Measurements from ENCODE around the gene SCARB1. TPM values are rescaled to one million over a fixed set of nuclear protein-coding genes. Genes with fewer than 3 reads are reported as not detected.

The SCARB1 gene
- total RNA-seq, 2 donors from 2014 or later = 44.9 to 83.1 TPM

- no peak for TF ChIP-seq CTCF (IDR thresholded peaks at IDR 0.05)
- intact Hi-C loops (cut with DNase I) = no loop called here
- H3K9ac ChIP-seq (ENCODE audit: low read depth in 2 of 2, low read length in 2 of 2) = no peak overlapping the region
- no peaks in the 10 kb centered on the region for H3K27me3 ChIP-seq
- no peaks in the 10 kb centered on the region for H3K9me3 ChIP-seq
- no peak overlapping the region for H3K27ac ChIP-seq
- H3K36me3 ChIP-seq = no peaks in the 10 kb centered on the region
- no peaks in the 10 kb centered on the region for H3K4me1 ChIP-seq
- DNase-seq = no peak
- H3K4me3 ChIP-seq = no peak overlapping the region
These were observed 57.6 kb downstream of the SCARB1 start for GRCh38 chr12:124805876-124806668.

- H3K9ac ChIP-seq (ENCODE audit: low read depth in 2 of 2, low read length in 2 of 2) = no peak overlapping the region
- no peak for DNase-seq
- H3K4me1 ChIP-seq = no peaks in the 10 kb centered on the region
- no peak overlapping the region for H3K4me3 ChIP-seq
- TF ChIP-seq CTCF (IDR thresholded peaks at IDR 0.05) = no peak
- H3K36me3 ChIP-seq = no peaks in the 10 kb centered on the region
- H3K27ac ChIP-seq = no peak overlapping the region
- no peaks in the 10 kb centered on the region for H3K27me3 ChIP-seq
- intact Hi-C loops (cut with DNase I) = no loop called here
- no peaks in the 10 kb centered on the region for H3K9me3 ChIP-seq
These were observed 58.6 kb downstream of the SCARB1 start for GRCh38 chr12:124805050-124805449.

- no peaks in the 10 kb centered on the region for H3K9me3 ChIP-seq
- H3K27me3 ChIP-seq = no peaks in the 10 kb centered on the region
- H3K9ac ChIP-seq (ENCODE audit: low read depth in 2 of 2, low read length in 2 of 2) = no peak overlapping the region
- H3K36me3 ChIP-seq = no peaks in the 10 kb centered on the region
- TF ChIP-seq CTCF (IDR thresholded peaks at IDR 0.05) = no peak
- intact Hi-C loops (cut with DNase I) = no loop called here
- H3K4me3 ChIP-seq = no peak overlapping the region
- no peaks in the 10 kb centered on the region for H3K4me1 ChIP-seq
- H3K27ac ChIP-seq = no peak overlapping the region
- no peak for DNase-seq
These were observed 59.5 kb downstream of the SCARB1 start for GRCh38 chr12:124804011-124804621.

- Histone ChIP-seq H3K9ac (ENCODE audit: low read depth in 2 of 2, low read length in 2 of 2) (no peak overlapping the region), H3K36me3 (no peaks in the 10 kb centered on the region), H3K4me1 (no peaks in the 10 kb centered on the region), H3K4me3 (no peak overlapping the region), H3K9me3 (no peaks in the 10 kb centered on the region), H3K27me3 (no peaks in the 10 kb centered on the region), H3K27ac (no peak overlapping the region)
- TF ChIP-seq CTCF (IDR thresholded peaks at IDR 0.05) = no peak
- intact Hi-C loops (cut with DNase I) = no loop called here
- no peak for DNase-seq
These were observed 61.3 kb downstream of the SCARB1 start for GRCh38 chr12:124802361-124802760.

- Histone ChIP-seq H3K36me3 (no peaks in the 10 kb centered on the region), H3K4me1 (no peaks in the 10 kb centered on the region), H3K27ac (no peak overlapping the region), H3K27me3 (no peaks in the 10 kb centered on the region), H3K4me3 (no peak overlapping the region), H3K9me3 (no peaks in the 10 kb centered on the region), H3K9ac (ENCODE audit: low read depth in 2 of 2, low read length in 2 of 2) (no peak overlapping the region)
- intact Hi-C loops (cut with DNase I) = no loop called here
- TF ChIP-seq CTCF (IDR thresholded peaks at IDR 0.05) = no peak
- DNase-seq = no peak
These were observed 63.2 kb downstream of the SCARB1 start for GRCh38 chr12:124800506-124800905.
